Mesendoderm (in vitro differentiated cells): ENCODE results near the gene PPP2R5B.
A peak's percentile ranks its signal among the peaks of the same experiment; 100 is the strongest.

Experiments used
- DNase-seq: peaks from one replicate; pipeline ENCODE4 v3.0.0; 2013
- H2AK5ac ChIP-seq: 2 replicates; pipeline ENCODE4 v1.6.1; 2013; ENCODE audit warnings: low read length, inconsistent platforms
- H2BK120ac ChIP-seq: 2 replicates; pipeline ENCODE4 v1.6.1; 2013; ENCODE audit warnings: low read depth, mild to moderate bottlenecking, low read length, moderate library complexity, mixed read lengths
- H2BK15ac ChIP-seq: replicated peaks from 2 replicates; pipeline ENCODE4 v1.6.1; 2013; ENCODE audit warnings: low read depth, mild to moderate bottlenecking, moderate library complexity
- H2BK5ac ChIP-seq: 2 replicates; pipeline ENCODE4 v1.6.1; 2013; ENCODE audit warnings: low read length, inconsistent platforms
- H3K18ac ChIP-seq: 2 replicates; pipeline ENCODE4 v1.6.1; 2013; ENCODE audit warnings: mild to moderate bottlenecking, low read length, mixed read lengths
- H3K23ac ChIP-seq: one replicate; pipeline ENCODE4 v1.6.1; 2013; ENCODE audit warnings: low read length
- H3K27ac ChIP-seq: 2 replicates; pipeline ENCODE4 v1.5.1; 2013; ENCODE audit warnings: low read depth, mild to moderate bottlenecking, inconsistent platforms, low read length, moderate library complexity
- H3K27me3 ChIP-seq: 2 replicates; pipeline ENCODE4 v1.6.1; 2013; ENCODE audit warnings: low read length, control low read depth, mild to moderate bottlenecking, inconsistent platforms; ENCODE audit not compliant: insufficient read depth, poor library complexity
- H3K36me3 ChIP-seq: 2 replicates; pipeline ENCODE4 v1.6.1; 2013; ENCODE audit warnings: low read length, inconsistent platforms; ENCODE audit not compliant: control insufficient read depth, insufficient read depth
- H3K4ac ChIP-seq: one replicate; pipeline ENCODE4 v1.6.1; 2013; ENCODE audit warnings: low read depth, mild to moderate bottlenecking, low read length, moderate library complexity
- H3K4me1 ChIP-seq: 2 replicates; pipeline ENCODE4 v1.6.1; 2013; ENCODE audit warnings: low read depth, low read length, inconsistent platforms; ENCODE audit not compliant: control insufficient read depth
- H3K4me2 ChIP-seq: 2 replicates; pipeline ENCODE4 v1.6.1; 2013; ENCODE audit warnings: low read length
- H3K4me3 ChIP-seq: 2 replicates; pipeline ENCODE4 v1.5.1; 2013; ENCODE audit warnings: mild to moderate bottlenecking, low read length
- H3K56ac ChIP-seq: one replicate; pipeline ENCODE4 v1.6.1; 2013; ENCODE audit warnings: low read length
- H3K79me1 ChIP-seq: 2 replicates; pipeline ENCODE4 v1.6.1; 2013; ENCODE audit warnings: low read length, inconsistent platforms
- H3K79me2 ChIP-seq: 2 replicates; pipeline ENCODE4 v1.6.1; 2013; ENCODE audit warnings: mild to moderate bottlenecking, low read length; ENCODE audit not compliant: control insufficient read depth, insufficient read depth
- H3K9ac ChIP-seq: 2 replicates; pipeline ENCODE4 v1.6.1; 2013; ENCODE audit warnings: low read length, inconsistent platforms
- H4K5ac ChIP-seq: one replicate; pipeline ENCODE4 v1.6.1; 2013; ENCODE audit warnings: low read length
- H4K8ac ChIP-seq: one replicate; pipeline ENCODE4 v1.6.1; 2013; ENCODE audit warnings: low read depth, mild to moderate bottlenecking, control low read depth, low read length, moderate library complexity
- WGBS: extraction: QIAGEN DNeasy Blood & Tissue Kit; methylation state at CpG from one replicate; pipeline ENCODE4 v1.1.7; 2013; ENCODE audit warnings: low lambda C conversion rate, missing lambda C conversion rate; ENCODE audit not compliant: insufficient coverage; ENCODE audit errors: extremely low coverage; 5-methylcytosine and 5-hydroxymethylcytosine counted together

Gene PPP2R5B

DNA sequence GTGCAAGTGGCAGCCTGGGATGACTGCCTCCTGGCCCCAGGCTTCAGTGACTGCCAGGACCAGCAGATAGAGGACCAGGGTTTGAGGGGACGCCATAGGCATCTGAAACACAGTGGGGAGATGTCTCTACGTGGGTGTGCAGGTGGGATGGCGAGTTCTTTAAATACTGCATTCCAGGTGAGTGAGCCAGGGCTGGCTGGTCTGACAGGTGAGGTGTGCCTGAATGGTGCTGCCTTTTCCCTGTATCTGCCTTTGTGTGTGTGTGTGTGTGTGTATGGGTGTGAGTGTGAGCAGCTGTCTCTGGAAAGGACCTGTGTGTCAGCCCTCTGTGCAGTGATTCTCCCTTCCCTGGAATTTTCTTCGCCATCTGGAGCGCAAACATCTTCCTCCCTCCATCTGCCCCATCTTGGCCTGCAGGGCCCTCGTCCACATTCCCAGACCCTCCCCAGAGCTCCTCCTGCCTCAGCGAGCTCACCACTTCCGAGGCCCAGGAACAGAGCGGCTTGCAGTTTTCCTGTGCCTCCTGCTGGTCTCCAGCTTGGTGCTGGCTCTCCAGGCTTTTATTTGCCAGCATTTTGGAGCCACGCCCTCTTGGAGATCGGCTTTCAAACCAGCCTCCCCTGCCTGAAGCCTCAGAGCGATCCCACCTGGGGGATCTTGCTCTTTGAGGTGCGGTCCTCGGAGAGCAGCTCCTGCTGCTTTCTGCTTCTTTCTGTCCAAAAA is 11.0 kb downstream of the PPP2R5B start, which contains the start of gene GPHA2:
Gene GPHA2, minus strand, starts transcription at position 535 of the 723 bp plus-strand sequence. Its CDS starts 433 bp downstream, at position 102.
- Histone ChIP-seq H3K9ac (peak within 1 kb of the TSS; percentile 35), H3K27ac (no peak within 1 kb of the TSS), H4K5ac (no peak within 1 kb of the TSS), H3K4me2 (peak within 1 kb of the TSS; percentile 1), H3K79me2 (no peaks in the 10 kb centered on the region), H2BK15ac (no peak within 1 kb of the TSS), H3K23ac (no peak within 1 kb of the TSS), H3K79me1 (no peaks in the 10 kb centered on the region), H3K18ac (no peak within 1 kb of the TSS), H3K27me3 (no peaks in the 10 kb centered on the region), H2AK5ac (no peak within 1 kb of the TSS), H3K4me1 (peaks cover 5% of the 10 kb centered on the region), H3K56ac (peak within 1 kb of the TSS; percentile 74), H2BK120ac (no peak within 1 kb of the TSS), H3K4me3 (no peak within 1 kb of the TSS), H4K8ac (no peak within 1 kb of the TSS), H3K4ac (no peak within 1 kb of the TSS), H3K36me3 (no peaks in the 10 kb centered on the region), H2BK5ac (no peak within 1 kb of the TSS)
- DNase-seq = peak; percentile 88
- no CpG with 5 or more reads among the region's 14 CpGs for WGBS

DNA sequence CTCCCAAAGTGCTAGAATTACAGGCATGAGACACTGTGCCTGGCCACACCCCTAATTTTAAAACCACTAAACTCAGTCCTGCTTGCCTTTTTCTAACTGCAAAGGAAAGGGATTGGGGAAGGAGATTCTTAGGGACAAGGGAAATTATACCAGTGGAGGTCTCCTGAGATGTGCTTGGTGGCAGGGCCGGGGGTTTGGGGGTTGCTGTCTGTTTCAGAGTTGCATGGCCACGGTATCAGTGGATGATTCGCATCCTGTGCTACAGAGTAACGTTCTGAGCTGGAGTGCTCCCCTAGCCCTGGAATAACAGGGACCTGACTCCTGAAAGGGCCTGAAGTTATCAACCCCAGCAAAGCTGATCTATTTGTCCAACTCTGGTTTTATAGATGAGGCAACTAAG is 12.1 kb downstream of the PPP2R5B start:
- Histone ChIP-seq H3K4me3 (no peak overlapping the region), H3K4me2 (no peak overlapping the region), H3K56ac (no peak overlapping the region), H4K5ac (no peak overlapping the region), H2BK120ac (no peak overlapping the region), H3K27ac (no peak overlapping the region), H3K9ac (no peak overlapping the region), H3K18ac (no peak overlapping the region), H2BK15ac (no peak overlapping the region), H3K36me3 (no peaks in the 10 kb centered on the region), H3K79me2 (no peaks in the 10 kb centered on the region), H4K8ac (no peak overlapping the region), H3K27me3 (no peaks in the 10 kb centered on the region), H2BK5ac (no peak overlapping the region), H3K4ac (no peak overlapping the region), H3K79me1 (no peaks in the 10 kb centered on the region), H3K23ac (no peak overlapping the region), H3K4me1 (peaks cover 5% of the 10 kb centered on the region), H2AK5ac (no peak overlapping the region)
- no peak for DNase-seq
- WGBS = no CpG with 5 or more reads among the region's 4 CpGs

DNA sequence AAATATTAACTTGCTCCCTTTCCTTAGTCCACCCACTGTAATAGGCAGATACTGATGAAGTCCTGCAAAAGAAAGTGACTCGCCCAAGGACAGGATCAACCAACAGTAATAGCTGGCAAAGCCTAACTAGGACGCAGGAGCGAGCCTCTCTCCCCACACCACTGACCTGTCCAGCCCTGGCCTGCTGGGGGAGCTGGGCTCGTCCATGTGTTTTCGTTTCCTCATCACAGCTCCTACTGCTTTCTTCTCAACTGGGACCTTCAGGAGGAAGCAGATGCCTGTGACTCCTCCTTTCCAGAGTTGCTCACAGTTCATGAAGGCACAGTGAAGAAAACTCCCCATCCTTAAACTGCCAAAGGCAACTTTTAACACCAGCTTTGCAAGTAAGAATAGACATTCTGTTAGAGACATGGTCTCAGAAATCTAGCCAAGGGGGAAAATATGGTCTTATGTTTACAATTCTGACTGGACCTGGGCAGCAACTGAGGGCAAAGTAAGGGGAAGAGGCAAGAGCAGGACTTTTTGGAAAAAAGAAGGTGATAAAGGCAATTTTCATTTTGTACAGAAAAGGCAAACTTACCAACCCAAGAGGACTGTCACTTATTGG is 22.8 kb downstream of the PPP2R5B start:
- Histone ChIP-seq H4K8ac (no peak overlapping the region), H2AK5ac (no peak overlapping the region), H2BK120ac (no peak overlapping the region), H2BK5ac (no peak overlapping the region), H3K4ac (no peak overlapping the region), H3K18ac (no peak overlapping the region), H3K27me3 (no peaks in the 10 kb centered on the region), H3K36me3 (no peaks in the 10 kb centered on the region), H3K79me1 (no peaks in the 10 kb centered on the region), H3K27ac (no peak overlapping the region), H3K9ac (no peak overlapping the region), H3K23ac (no peak overlapping the region), H3K4me3 (no peak overlapping the region), H2BK15ac (no peak overlapping the region), H4K5ac (no peak overlapping the region), H3K79me2 (no peaks in the 10 kb centered on the region), H3K4me2 (no peak overlapping the region), H3K56ac (no peak overlapping the region), H3K4me1 (no peaks in the 10 kb centered on the region)
- no peak for DNase-seq
- no CpG with 5 or more reads among the region's 5 CpGs for WGBS

DNA sequence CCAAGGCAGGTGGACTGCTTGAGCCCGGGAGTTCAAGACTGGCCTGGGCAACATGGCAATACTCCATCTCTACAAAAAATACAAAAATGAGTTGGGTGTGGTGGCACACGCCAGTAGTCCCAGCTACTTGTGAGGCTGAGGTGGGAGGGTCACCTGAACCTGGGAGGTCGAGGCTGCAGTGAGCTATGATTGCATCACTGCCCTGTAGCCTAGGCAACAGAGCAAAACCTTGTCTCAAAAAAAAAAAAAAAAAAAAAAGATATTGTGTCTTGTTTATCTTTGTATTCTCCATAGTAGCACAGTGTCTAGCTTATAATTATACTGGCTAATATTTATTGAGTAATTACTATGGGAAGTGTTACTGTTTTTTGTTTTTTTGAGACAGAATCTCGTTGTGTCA is 27.0 kb downstream of the PPP2R5B start:
- H3K56ac ChIP-seq = no peak overlapping the region
- no peak overlapping the region for H3K18ac ChIP-seq
- H2BK120ac ChIP-seq = no peak overlapping the region
- H3K4me1 ChIP-seq = no peaks in the 10 kb centered on the region
- WGBS = no CpG with 5 or more reads among the region's 4 CpGs
- no peak overlapping the region for H3K23ac ChIP-seq
- H3K27ac ChIP-seq = no peak overlapping the region
- DNase-seq = no peak
- H3K27me3 ChIP-seq = no peaks in the 10 kb centered on the region
- no peak overlapping the region for H3K9ac ChIP-seq
- H2BK5ac ChIP-seq = no peak overlapping the region
- no peaks in the 10 kb centered on the region for H3K79me2 ChIP-seq
- H4K8ac ChIP-seq = no peak overlapping the region
- no peaks in the 10 kb centered on the region for H3K36me3 ChIP-seq
- H3K4me3 ChIP-seq = no peak overlapping the region
- H2BK15ac ChIP-seq = no peak overlapping the region
- no peak overlapping the region for H3K4me2 ChIP-seq
- no peak overlapping the region for H2AK5ac ChIP-seq
- no peak overlapping the region for H4K5ac ChIP-seq
- H3K4ac ChIP-seq = no peak overlapping the region
- H3K79me1 ChIP-seq = no peaks in the 10 kb centered on the region

DNA sequence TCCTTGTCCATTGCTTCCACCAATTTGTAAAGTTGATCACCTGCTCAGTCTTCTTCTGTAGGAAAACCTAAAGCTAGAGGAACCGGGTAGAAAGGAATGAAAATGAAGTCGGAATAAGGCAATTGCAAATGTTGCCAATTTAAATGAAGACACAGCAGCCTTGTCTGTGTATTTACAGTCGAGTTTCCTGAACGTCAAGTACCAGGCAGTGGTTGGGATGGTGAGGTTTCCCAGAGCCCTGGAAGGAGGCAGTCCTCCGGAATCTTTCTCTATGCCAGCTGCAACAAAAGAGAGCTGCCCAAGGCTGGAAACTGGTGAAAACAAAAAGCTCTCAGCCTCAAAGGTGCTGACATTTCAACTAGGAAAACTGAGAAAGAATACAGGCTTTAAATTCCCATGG is 29.7 kb downstream of the PPP2R5B start:
- H3K27me3 ChIP-seq = no peaks in the 10 kb centered on the region
- no peak overlapping the region for H2BK15ac ChIP-seq
- no peaks in the 10 kb centered on the region for H3K79me1 ChIP-seq
- H3K18ac ChIP-seq = no peak overlapping the region
- no peak overlapping the region for H3K27ac ChIP-seq
- no peak overlapping the region for H3K23ac ChIP-seq
- H2AK5ac ChIP-seq = no peak overlapping the region
- H3K4ac ChIP-seq = no peak overlapping the region
- no peaks in the 10 kb centered on the region for H3K4me1 ChIP-seq
- no peak overlapping the region for H3K4me3 ChIP-seq
- WGBS = no CpG with 5 or more reads among the region's 5 CpGs
- H3K4me2 ChIP-seq = no peak overlapping the region
- no peak for DNase-seq
- no peak overlapping the region for H2BK5ac ChIP-seq
- H4K8ac ChIP-seq = no peak overlapping the region
- no peak overlapping the region for H4K5ac ChIP-seq
- H2BK120ac ChIP-seq = no peak overlapping the region
- H3K56ac ChIP-seq = no peak overlapping the region
- no peaks in the 10 kb centered on the region for H3K79me2 ChIP-seq
- no peaks in the 10 kb centered on the region for H3K36me3 ChIP-seq
- H3K9ac ChIP-seq = no peak overlapping the region
